CD4-positive, alpha-beta T cell (primary cell): ENCODE results near the gene OTOP3. TPM values are rescaled to one million over a fixed set of nuclear protein-coding genes. Genes with fewer than 3 reads are reported as not detected.

Experiments used
- ATAC-seq: fragments of 200-7000 bp; cut with Tn5 transposase; one replicate; pipeline ENCODE4 v1.10.0; 2022; ENCODE audit warnings: mild to moderate bottlenecking; ENCODE audit not compliant: poor library complexity
- CTCF ChIA-PET: fragments of 350-600 bp; sonication (Branson Sonifier 250); formaldehyde crosslinking; loops from one replicate; lab custom pipeline; 2021; ENCODE audit warnings: antibody characterized with exemption, inconsistent platforms; lab: Charles Lee
- POLR2A ChIA-PET: fragments of 350-600 bp; sonication (Branson Sonifier 250); formaldehyde crosslinking; loops from one replicate; lab custom pipeline; 2021; ENCODE audit warnings: antibody characterized with exemption, inconsistent platforms; lab: Charles Lee
- DNase-seq, 14 experiments: peaks; one replicate each; pipeline ENCODE4 v3.0.0-alpha.2; 2013 to 2020; ENCODE audit warnings: mixed read lengths in 2 of 14
- H3K27ac ChIP-seq, 2 donors: one replicate each; pipeline versions ENCODE4 v1.5.1 to v1.7.0; 2013; ENCODE audit warnings: low read length in 2 of 2, low read depth in 1 of 2, mild to moderate bottlenecking in 1 of 2
- H3K27me3 ChIP-seq, 2 experiments: 1 replicate in 1 of 2; 2 replicates in 1 of 2; pipeline versions ENCODE4 v1.6.1 to v1.7.0; 2013; ENCODE audit warnings: low read length in 2 of 2, control low read depth in 1 of 2, mild to moderate bottlenecking in 1 of 2, moderate library complexity in 1 of 2; ENCODE audit not compliant: insufficient read depth in 2 of 2, control insufficient read depth in 1 of 2
- H3K36me3 ChIP-seq: one replicate; pipeline ENCODE4 v1.6.1; 2013; ENCODE audit warnings: low read length, control low read depth; ENCODE audit not compliant: insufficient read depth
- H3K4me1 ChIP-seq: one replicate; pipeline ENCODE4 v1.6.1; 2013; ENCODE audit warnings: low read length, control low read depth; ENCODE audit not compliant: insufficient read depth
- H3K4me3 ChIP-seq: one replicate; pipeline ENCODE4 v1.5.1; 2013; ENCODE audit warnings: mild to moderate bottlenecking, low read length, moderate library complexity
- H3K9me3 ChIP-seq, 2 experiments: 1 replicate in 1 of 2; 2 replicates in 1 of 2; pipeline versions ENCODE4 v1.6.1 to v1.7.0; 2013; ENCODE audit warnings: low read length in 2 of 2, mild to moderate bottlenecking in 2 of 2, control low read depth in 1 of 2, moderate library complexity in 1 of 2; ENCODE audit not compliant: control insufficient read depth in 1 of 2, insufficient read depth in 1 of 2
- H3K27ac Mint-ChIP-seq: one replicate; pipeline ENCODE4 v1.8.0; 2020; ENCODE audit warnings: mixed read lengths
- H3K27me3 Mint-ChIP-seq: one replicate; pipeline ENCODE4 v1.8.0; 2021; ENCODE audit warnings: mixed read lengths
- H3K36me3 Mint-ChIP-seq: one replicate; pipeline ENCODE4 v1.8.0; 2021; ENCODE audit warnings: low read depth, mixed read lengths
- H3K4me1 Mint-ChIP-seq: one replicate; pipeline ENCODE4 v1.8.0; 2021; ENCODE audit warnings: low read depth, mixed read lengths
- H3K4me3 Mint-ChIP-seq: one replicate; pipeline ENCODE4 v1.8.0; 2020; ENCODE audit warnings: mild to moderate bottlenecking, mixed read lengths
- H3K9me3 Mint-ChIP-seq: one replicate; pipeline ENCODE4 v1.8.0; 2020; ENCODE audit warnings: mixed read lengths
- intact Hi-C, 2 experiments: fragments of 100-400 bp; cut with DNase I in 1 of 2; cut with micrococcal nuclease in 1 of 2; formaldehyde crosslinking; loops; one replicate each; pipeline versions ENCODE4 v1.15.1 to v1.9.0; 2023 to 2025; cut with DNase I, micrococcal nuclease
- total RNA-seq, 174 experiments: library from RNA in 2 of 174; stranded (reverse) in 2 of 174; gene quantifications; one replicate each; pipeline ENCODE4 v1.2.3 and lab custom pipeline; 2021 to 2026
- TF ChIP-seq, protein P1 (sequence below): fragments of 200-600 bp; IDR thresholded peaks from one replicate; pipeline ENCODE4 v1.8.0; 2022; ENCODE audit warnings: antibody characterized with exemption, mild to moderate bottlenecking

Gene OTOP3
- total RNA-seq, 2 experiments from 2014 or later, result not detected

DNA sequence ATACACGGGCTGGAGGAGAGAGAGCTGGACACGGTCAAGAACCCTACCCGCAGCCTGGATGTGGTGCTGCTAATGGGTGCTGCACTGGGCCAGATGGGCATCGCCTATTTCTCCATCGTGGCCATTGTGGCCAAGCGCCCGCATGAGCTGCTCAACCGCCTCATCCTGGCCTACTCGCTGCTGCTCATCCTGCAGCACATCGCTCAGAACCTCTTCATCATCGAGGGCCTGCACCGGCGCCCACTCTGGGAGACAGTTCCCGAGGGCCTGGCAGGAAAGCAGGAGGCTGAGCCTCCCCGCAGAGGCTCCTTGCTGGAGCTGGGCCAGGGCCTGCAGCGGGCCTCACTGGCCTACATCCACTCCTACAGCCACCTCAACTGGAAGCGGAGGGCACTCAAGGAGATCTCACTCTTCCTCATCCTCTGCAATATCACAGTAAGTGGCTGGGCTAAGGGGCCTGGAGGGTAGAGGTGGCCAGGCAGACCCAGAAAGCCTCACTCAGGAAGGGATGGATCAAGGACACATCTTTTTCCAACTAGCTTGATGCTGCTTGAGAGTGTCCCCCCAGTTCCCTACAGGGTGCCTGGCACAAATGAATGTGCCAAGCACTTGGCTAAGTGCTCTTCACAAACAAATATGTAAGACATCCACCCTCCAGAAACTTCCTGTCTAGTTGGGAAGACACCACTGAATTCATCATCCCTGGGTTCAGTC, 11.5 kb downstream of the OTOP3 start:
- TF ChIP-seq, protein P1, sequence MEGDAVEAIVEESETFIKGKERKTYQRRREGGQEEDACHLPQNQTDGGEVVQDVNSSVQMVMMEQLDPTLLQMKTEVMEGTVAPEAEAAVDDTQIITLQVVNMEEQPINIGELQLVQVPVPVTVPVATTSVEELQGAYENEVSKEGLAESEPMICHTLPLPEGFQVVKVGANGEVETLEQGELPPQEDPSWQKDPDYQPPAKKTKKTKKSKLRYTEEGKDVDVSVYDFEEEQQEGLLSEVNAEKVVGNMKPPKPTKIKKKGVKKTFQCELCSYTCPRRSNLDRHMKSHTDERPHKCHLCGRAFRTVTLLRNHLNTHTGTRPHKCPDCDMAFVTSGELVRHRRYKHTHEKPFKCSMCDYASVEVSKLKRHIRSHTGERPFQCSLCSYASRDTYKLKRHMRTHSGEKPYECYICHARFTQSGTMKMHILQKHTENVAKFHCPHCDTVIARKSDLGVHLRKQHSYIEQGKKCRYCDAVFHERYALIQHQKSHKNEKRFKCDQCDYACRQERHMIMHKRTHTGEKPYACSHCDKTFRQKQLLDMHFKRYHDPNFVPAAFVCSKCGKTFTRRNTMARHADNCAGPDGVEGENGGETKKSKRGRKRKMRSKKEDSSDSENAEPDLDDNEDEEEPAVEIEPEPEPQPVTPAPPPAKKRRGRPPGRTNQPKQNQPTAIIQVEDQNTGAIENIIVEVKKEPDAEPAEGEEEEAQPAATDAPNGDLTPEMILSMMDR, result no peak
- Histone ChIP-seq H3K27me3 (peaks cover 0 to 2% of the 10 kb centered on the region in 2 experiments), H3K27ac (no peak overlapping the region), H3K4me3 (no peak overlapping the region), H3K4me1 (no peaks in the 10 kb centered on the region), H3K9me3 (peaks cover 0 to 3% of the 10 kb centered on the region in 2 experiments), H3K36me3 (no peaks in the 10 kb centered on the region)
- no peak for ATAC-seq
- intact Hi-C loops, result no loop called here
- no peaks in the 10 kb centered on the region for H3K9me3 Mint-ChIP-seq
- H3K27ac Mint-ChIP-seq, result no peak overlapping the region
- peaks cover 19% of the 10 kb centered on the region for H3K27me3 Mint-ChIP-seq
- POLR2A ChIA-PET, result no interaction called here
- CTCF ChIA-PET, result no interaction called here
- no peaks in the 10 kb centered on the region for H3K36me3 Mint-ChIP-seq
- no peak overlapping the region for H3K4me3 Mint-ChIP-seq
- DNase-seq, result no peak
- no peaks in the 10 kb centered on the region for H3K4me1 Mint-ChIP-seq

DNA sequence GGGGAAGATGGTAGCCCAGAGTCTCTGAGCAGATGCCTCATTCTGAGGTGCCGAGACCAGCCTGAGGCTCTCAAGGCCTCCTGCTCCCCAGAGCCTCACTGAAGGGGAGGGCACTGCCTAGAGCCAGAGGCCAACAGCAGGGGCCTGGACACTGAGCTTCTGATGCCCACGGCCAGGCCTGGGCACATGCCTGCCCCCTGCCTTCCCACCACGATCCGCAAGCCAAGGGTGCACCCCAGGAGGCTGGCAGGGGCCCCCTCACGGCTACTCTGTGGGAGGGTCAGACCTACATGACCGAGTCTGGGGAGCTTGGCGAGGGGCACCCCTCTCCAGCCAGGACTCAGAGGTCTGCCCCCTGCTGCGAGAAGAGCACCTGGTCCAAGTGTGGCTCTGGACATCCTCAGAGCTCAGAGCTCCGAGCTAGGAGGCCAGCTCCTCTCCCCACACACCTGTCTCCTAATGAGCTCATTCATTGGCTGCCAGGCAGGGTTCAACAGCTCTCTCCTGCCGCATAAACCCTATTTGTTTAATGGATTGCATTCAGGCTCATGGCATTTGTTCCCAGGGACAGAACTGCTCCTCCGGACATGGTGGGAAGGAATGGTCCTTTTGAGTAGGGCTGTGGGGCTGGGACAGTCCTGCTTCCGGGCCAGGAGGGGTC, 13.9 kb downstream of the OTOP3 start:
- ChIA-PET POLR2A (no interaction called here), CTCF (no interaction called here)
- Mint-ChIP-seq H3K27me3 (peaks cover 10% of the 10 kb centered on the region), H3K27ac (no peak overlapping the region), H3K4me1 (no peaks in the 10 kb centered on the region), H3K4me3 (no peak overlapping the region), H3K36me3 (no peaks in the 10 kb centered on the region), H3K9me3 (no peaks in the 10 kb centered on the region)
- intact Hi-C loops, result loop anchor here in 1 of 2 experiments (10.0 kb wide), 1 partner anchor 155 kb away; no protein-coding TSS in a partner anchor
- DNase-seq (no peak), ATAC-seq (no peak)
- Histone ChIP-seq H3K27ac (no peak overlapping the region), H3K4me3 (no peak overlapping the region), H3K4me1 (no peaks in the 10 kb centered on the region), H3K36me3 (no peaks in the 10 kb centered on the region), H3K27me3 (no peaks in the 10 kb centered on the region), H3K9me3 (peaks cover 0 to 3% of the 10 kb centered on the region in 2 experiments)
- TF ChIP-seq, protein P1, result no peak

GRCh38 chr17:74950207-74950606, 14.5 kb downstream of the OTOP3 start:
- DNase-seq, result no peak
- POLR2A ChIA-PET, result no interaction called here
- Histone ChIP-seq H3K9me3 (peaks cover 0 to 3% of the 10 kb centered on the region in 2 experiments), H3K27ac (no peak overlapping the region), H3K4me1 (no peaks in the 10 kb centered on the region), H3K36me3 (no peaks in the 10 kb centered on the region), H3K27me3 (no peaks in the 10 kb centered on the region), H3K4me3 (no peak overlapping the region)
- no peaks in the 10 kb centered on the region for H3K36me3 Mint-ChIP-seq
- CTCF ChIA-PET, result no interaction called here
- intact Hi-C loops, result loop anchor here in 1 of 2 experiments (10.0 kb wide), 1 partner anchor 155 kb away; no protein-coding TSS in a partner anchor
- TF ChIP-seq, protein P1, result no peak
- H3K9me3 Mint-ChIP-seq, result no peaks in the 10 kb centered on the region
- H3K27ac Mint-ChIP-seq, result no peak overlapping the region
- no peak for ATAC-seq
- H3K4me1 Mint-ChIP-seq, result no peaks in the 10 kb centered on the region
- no peak overlapping the region for H3K4me3 Mint-ChIP-seq
- H3K27me3 Mint-ChIP-seq, result peaks cover 7% of the 10 kb centered on the region
